GM13976 (cell line): ENCODE results near the gene TCIRG1.
A peak's percentile ranks its signal among the peaks of the same experiment; 100 is the strongest.

Experiments used
- DNase-seq: peaks from one replicate; pipeline ENCODE4 v3.0.0; 2012; ENCODE audit warnings: low spot score
- in situ Hi-C: fragments of 300-500 bp; cut with MboI; formaldehyde crosslinking; loops from one replicate; pipeline ENCODE4 v1.12.0; 2022; ENCODE audit warnings: low sequenced_read_pairs, mixed read lengths, inconsistent platforms; ENCODE audit not compliant: unreplicated experiment
- TF ChIP-seq, protein P1 (sequence below): IDR thresholded peaks from 2 replicates; pipeline ENCODE4 v1.5.1; 2012; ENCODE audit warnings: borderline replicate concordance, mild to moderate bottlenecking; ENCODE audit not compliant: insufficient read depth; ENCODE audit errors: extremely low read depth, missing control alignments, control extremely low read depth

TCIRG1 gene

GRCh38 chr11:68028802-68029545 is 9.9 kb upstream of the TCIRG1 start:
- DNase-seq: no peak
- TF ChIP-seq, protein P1, sequence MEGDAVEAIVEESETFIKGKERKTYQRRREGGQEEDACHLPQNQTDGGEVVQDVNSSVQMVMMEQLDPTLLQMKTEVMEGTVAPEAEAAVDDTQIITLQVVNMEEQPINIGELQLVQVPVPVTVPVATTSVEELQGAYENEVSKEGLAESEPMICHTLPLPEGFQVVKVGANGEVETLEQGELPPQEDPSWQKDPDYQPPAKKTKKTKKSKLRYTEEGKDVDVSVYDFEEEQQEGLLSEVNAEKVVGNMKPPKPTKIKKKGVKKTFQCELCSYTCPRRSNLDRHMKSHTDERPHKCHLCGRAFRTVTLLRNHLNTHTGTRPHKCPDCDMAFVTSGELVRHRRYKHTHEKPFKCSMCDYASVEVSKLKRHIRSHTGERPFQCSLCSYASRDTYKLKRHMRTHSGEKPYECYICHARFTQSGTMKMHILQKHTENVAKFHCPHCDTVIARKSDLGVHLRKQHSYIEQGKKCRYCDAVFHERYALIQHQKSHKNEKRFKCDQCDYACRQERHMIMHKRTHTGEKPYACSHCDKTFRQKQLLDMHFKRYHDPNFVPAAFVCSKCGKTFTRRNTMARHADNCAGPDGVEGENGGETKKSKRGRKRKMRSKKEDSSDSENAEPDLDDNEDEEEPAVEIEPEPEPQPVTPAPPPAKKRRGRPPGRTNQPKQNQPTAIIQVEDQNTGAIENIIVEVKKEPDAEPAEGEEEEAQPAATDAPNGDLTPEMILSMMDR: no peak

DNA sequence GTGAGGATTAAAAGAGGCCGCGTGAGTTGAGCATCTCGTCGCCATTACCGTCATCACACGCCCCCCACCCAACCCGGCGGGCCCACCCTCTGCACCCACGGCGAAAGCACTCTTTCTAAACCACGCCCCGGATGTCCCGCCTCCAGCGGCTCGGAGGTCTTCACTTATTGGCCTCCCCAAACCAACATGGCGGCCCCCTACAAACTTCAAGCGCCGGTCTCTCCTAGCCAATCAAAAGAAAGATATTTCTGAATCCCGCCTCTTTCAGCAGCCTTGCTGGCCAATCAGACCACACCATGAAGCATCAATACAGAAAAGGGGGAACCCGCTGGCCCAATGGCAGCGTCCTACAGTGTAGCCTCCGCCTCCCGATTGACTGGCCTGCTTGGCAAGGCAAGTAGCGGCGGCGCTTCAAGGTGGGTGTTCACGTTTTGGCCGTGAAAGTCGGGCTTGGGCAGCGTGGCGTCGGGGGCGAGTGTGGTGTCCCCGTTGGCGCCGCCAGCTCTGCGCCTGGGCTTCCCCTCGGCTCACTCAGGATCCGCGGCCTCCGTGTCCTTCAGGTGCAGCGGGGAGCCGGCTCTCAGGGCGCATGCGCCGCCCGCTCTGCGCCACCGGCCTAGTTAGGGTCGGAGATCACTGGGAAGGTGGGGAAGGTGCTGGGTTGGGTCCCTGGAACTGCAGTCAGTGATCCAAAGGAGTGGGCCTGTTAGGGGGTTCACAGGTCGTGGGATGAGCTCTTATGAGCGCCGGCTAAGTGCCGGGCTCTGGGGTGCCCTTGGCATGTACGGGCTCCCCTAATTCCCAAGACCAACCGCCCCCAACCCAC is 8.3 kb upstream of the TCIRG1 start, which contains the start of gene NDUFS8:
TSS of gene NDUFS8 (plus strand) at position 364 of the 826 bp plus-strand sequence. CDS start 1,471 bp downstream, outside the sequence.
- in situ Hi-C loops: no loop called here
- TF ChIP-seq, protein P1: no peak
- DNase-seq: peak; percentile 99

More at GRCh38 chr11:68028802-68029545, 9.9 kb upstream of the TCIRG1 start:
- in situ Hi-C loops: loop anchor here (10.0 kb wide), 1 partner anchor 176 kb away; no protein-coding TSS in a partner anchor

- TF ChIP-seq, protein P1: no peak
- in situ Hi-C loops: no loop called here
- no peak for DNase-seq
Measured at GRCh38 chr11:68031144-68031464, 7.7 kb upstream of the TCIRG1 start.

DNA sequence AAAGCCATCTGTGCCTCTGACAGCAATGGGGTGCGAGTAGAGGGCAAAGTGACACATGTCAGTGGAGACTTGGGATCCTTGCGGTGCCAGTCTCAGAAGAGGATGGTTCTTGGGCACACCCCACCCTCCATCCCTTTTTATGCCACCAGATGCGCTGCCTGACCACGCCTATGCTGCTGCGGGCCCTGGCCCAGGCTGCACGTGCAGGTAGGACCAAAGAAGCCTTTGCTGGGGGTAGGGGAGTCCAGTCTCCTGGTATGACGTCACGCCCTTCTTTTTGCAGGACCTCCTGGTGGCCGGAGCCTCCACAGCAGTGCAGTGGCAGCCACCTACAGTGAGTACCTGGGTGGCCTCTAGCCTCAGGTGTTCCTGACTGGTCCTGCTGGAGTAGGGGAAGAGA is 6.8 kb upstream of the TCIRG1 start:
- in situ Hi-C loops: no loop called here
- TF ChIP-seq, protein P1: no peak
- no peak for DNase-seq

DNA sequence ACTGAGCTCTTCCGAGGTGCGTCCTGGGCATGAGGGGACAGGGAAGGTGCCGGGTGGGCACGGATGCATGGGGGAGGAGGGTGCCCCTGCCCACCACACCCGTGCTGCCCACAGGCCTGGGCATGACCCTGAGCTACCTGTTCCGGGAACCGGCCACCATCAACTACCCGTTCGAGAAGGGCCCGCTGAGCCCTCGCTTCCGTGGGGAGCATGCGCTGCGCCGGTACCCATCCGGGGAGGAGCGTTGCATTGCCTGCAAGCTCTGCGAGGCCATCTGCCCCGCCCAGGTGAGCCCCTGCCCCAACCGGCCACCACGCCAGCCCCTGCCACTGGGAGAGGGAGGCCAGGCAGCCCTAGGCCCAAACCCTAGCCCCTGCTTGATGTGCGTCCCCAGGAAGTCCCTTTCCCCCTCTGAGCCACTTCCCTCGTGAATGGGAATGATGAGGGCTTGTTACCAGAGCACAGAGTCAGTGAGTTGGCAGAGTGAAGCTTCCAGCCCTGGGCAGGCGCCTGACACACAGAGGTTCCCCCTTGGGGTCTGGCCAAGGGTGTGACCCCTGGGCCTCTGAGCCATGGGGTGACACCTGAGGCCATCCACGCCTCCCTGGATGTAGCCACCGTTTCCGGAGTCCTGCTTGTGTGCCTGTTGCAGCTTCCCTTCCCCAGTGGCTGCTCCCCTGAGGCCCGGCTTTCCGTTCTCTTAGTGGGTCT is 5.7 kb upstream of the TCIRG1 start:
- in situ Hi-C loops: no loop called here
- TF ChIP-seq, protein P1: no peak
- DNase-seq: no peak

DNA sequence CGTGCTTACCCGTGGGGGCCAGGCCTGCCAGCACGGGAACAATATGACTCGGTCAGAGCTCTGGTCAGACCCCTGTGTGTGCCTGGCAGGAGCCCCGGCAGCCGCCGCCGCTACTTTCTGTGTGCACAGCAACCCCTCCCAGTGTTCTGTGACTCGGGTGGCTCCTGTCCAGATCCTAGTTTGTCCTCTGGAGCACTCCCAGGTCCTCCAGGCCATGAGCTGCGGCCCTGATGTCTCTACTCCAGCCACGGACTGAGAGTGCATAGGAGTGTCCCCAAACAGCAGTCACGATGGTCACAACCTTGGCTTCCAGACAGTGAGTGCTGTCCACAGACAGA is 5.1 kb upstream of the TCIRG1 start:
- in situ Hi-C loops: no loop called here
- TF ChIP-seq, protein P1: no peak
- no peak for DNase-seq
